Measurements from ENCODE around the gene GJD2. TPM values are rescaled to one million over a fixed set of nuclear protein-coding genes. Genes with fewer than 3 reads are reported as not detected.

Gene GJD2
- polyA plus RNA-seq, 4 donors, result 0.04 TPM; not detected in 3

- no peak for DNase-seq (ENCODE audit: low read depth in 4 of 4, low spot score in 3 of 4)
Observed at GRCh38 chr15:34776606-34777105, 21.9 kb upstream of the GJD2 start.

GRCh38 chr15:34773917-34774316, 19.1 kb upstream of the GJD2 start:
- no peak for DNase-seq (ENCODE audit: low read depth in 4 of 4, low spot score in 3 of 4)

- no peak for DNase-seq (ENCODE audit: low read depth in 4 of 4, low spot score in 3 of 4)
Observed at GRCh38 chr15:34773013-34773412, 18.2 kb upstream of the GJD2 start.

- DNase-seq (ENCODE audit: low read depth in 4 of 4, low spot score in 3 of 4), result no peak
Observed at GRCh38 chr15:34772312-34772711, 17.5 kb upstream of the GJD2 start.

- DNase-seq (ENCODE audit: low read depth in 4 of 4, low spot score in 3 of 4), result no peak
Observed at GRCh38 chr15:34769711-34770110, 14.9 kb upstream of the GJD2 start.

GRCh38 chr15:34768530-34768929, 13.7 kb upstream of the GJD2 start:
- DNase-seq (ENCODE audit: low read depth in 4 of 4, low spot score in 3 of 4), result no peak

GRCh38 chr15:34765741-34766140, 10.9 kb upstream of the GJD2 start:
- DNase-seq (ENCODE audit: low read depth in 4 of 4, low spot score in 3 of 4), result no peak

- DNase-seq (ENCODE audit: low read depth in 4 of 4, low spot score in 3 of 4), result no peak
Observed at GRCh38 chr15:34760909-34761308, 6.1 kb upstream of the GJD2 start.

- no peak for DNase-seq (ENCODE audit: low read depth in 4 of 4, low spot score in 3 of 4)
Observed at GRCh38 chr15:34759992-34760391, 5.2 kb upstream of the GJD2 start.

GRCh38 chr15:34759347-34759746, 4.5 kb upstream of the GJD2 start:
- no peak for DNase-seq (ENCODE audit: low read depth in 4 of 4, low spot score in 3 of 4)

- DNase-seq (ENCODE audit: low read depth in 4 of 4, low spot score in 3 of 4), result no peak
Observed at GRCh38 chr15:34757262-34757661, 2.5 kb upstream of the GJD2 start.

GRCh38 chr15:34755419-34755773, 598 bp upstream of the GJD2 start:
- DNase-seq (ENCODE audit: low read depth in 4 of 4, low spot score in 3 of 4), result no peak

GRCh38 chr15:34754171-34754601, 612 bp downstream of the GJD2 start:
- no peak for DNase-seq (ENCODE audit: low read depth in 4 of 4, low spot score in 3 of 4)

GRCh38 chr15:34753236-34753894, 1.4 kb downstream of the GJD2 start:
- DNase-seq (ENCODE audit: low read depth in 4 of 4, low spot score in 3 of 4), result peak; percentile 35 to 67 (median 60)

GRCh38 chr15:34749691-34750090, 5.1 kb downstream of the GJD2 start:
- no peak for DNase-seq (ENCODE audit: low read depth in 4 of 4, low spot score in 3 of 4)

GRCh38 chr15:34739346-34739745, 15.5 kb downstream of the GJD2 start:
- DNase-seq (ENCODE audit: low read depth in 4 of 4, low spot score in 3 of 4), result no peak

- no peak for DNase-seq (ENCODE audit: low read depth in 4 of 4, low spot score in 3 of 4)
Observed at GRCh38 chr15:34738002-34738401, 16.8 kb downstream of the GJD2 start.

GRCh38 chr15:34737477-34737876, 17.3 kb downstream of the GJD2 start:
- DNase-seq (ENCODE audit: low read depth in 4 of 4, low spot score in 3 of 4), result no peak

GRCh38 chr15:34734303-34734702, 20.5 kb downstream of the GJD2 start:
- DNase-seq (ENCODE audit: low read depth in 4 of 4, low spot score in 3 of 4), result no peak

- DNase-seq (ENCODE audit: low read depth in 4 of 4, low spot score in 3 of 4), result no peak
Observed at GRCh38 chr15:34733621-34734020, 21.2 kb downstream of the GJD2 start.

GRCh38 chr15:34732430-34732829, 22.4 kb downstream of the GJD2 start:
- DNase-seq (ENCODE audit: low read depth in 4 of 4, low spot score in 3 of 4), result no peak

- DNase-seq (ENCODE audit: low read depth in 4 of 4, low spot score in 3 of 4), result no peak
Observed at GRCh38 chr15:34730701-34731100, 24.1 kb downstream of the GJD2 start.

- DNase-seq (ENCODE audit: low read depth in 4 of 4, low spot score in 3 of 4), result no peak
Observed at GRCh38 chr15:34729886-34730285, 24.9 kb downstream of the GJD2 start.

All from left renal pelvis (tissue), 4 donors.